Transverse colon (tissue), 4 donors: Measurements from ENCODE around the gene RPLP1. TPM values are rescaled to one million over a fixed set of nuclear protein-coding genes. Genes with fewer than 3 reads are reported as not detected.

ENCODE experiments used
- DNase-seq: peaks from one replicate; pipeline ENCODE4 v3.0.0-alpha.2; 2019
- H3K27ac ChIP-seq, 4 donors: fragments of 200-600 bp; sonication (generic); 2 replicates each; pipeline ENCODE4 v1.5.1; 2016 to 2018; ENCODE audit warnings: inconsistent platforms in 4 of 4
- H3K27me3 ChIP-seq: fragments of 200-600 bp; sonication (generic); 2 replicates; pipeline ENCODE4 v1.5.1; 2017; ENCODE audit warnings: inconsistent platforms
- H3K36me3 ChIP-seq, 4 donors: fragments of 200-600 bp; sonication (generic); 2 replicates each; pipeline ENCODE4 v1.5.1; 2017 to 2019; ENCODE audit warnings: inconsistent platforms in 4 of 4
- H3K4me1 ChIP-seq, 4 donors: fragments of 200-600 bp; sonication (generic); 2 replicates each; pipeline ENCODE4 v1.5.1; 2017 to 2020; ENCODE audit warnings: inconsistent platforms in 4 of 4
- H3K4me3 ChIP-seq, 4 donors: fragments of 200-600 bp; sonication (generic); 1 replicate in 1 of 4; 2 replicates in 3 of 4; pipeline versions ENCODE4 v1.5.1 to v1.6.1; 2017 to 2019; ENCODE audit warnings: inconsistent platforms in 4 of 4
- H3K9me3 ChIP-seq, 2 donors: fragments of 200-600 bp; sonication (generic); 2 replicates each; pipeline ENCODE4 v1.5.1; 2017 to 2019; ENCODE audit warnings: inconsistent platforms in 2 of 2
- EP300 ChIP-seq: sonication (generic); formaldehyde crosslinking; IDR thresholded peaks from one replicate; pipeline ENCODE4 v1.6.1; 2017; ENCODE audit warnings: antibody characterized with exemption, low read depth
- POLR2A ChIP-seq: fragments of 450-650 bp; IDR thresholded peaks from one replicate; pipeline ENCODE4 v1.6.1; 2016; ENCODE audit warnings: antibody characterized with exemption, mild to moderate bottlenecking, moderate library complexity
- POLR2AphosphoS5 ChIP-seq, 3 donors: sonication (generic); formaldehyde crosslinking; IDR thresholded peaks; one replicate each; pipeline ENCODE4 v1.6.1; 2016; ENCODE audit warnings: antibody characterized with exemption in 3 of 3
- WGBS, 2 donors: methylation state at CpG; one replicate each; pipeline ENCODE4 v1.1.5; 2018; ENCODE audit warnings: low coverage in 1 of 2; 5-methylcytosine and 5-hydroxymethylcytosine counted together
- in situ Hi-C, 4 donors: fragments of 200-750 bp; cut with MboI; loops; one replicate each; pipeline versions ENCODE4 v1.15.0 to v1.15.1; 2017; ENCODE audit warnings: low sequenced_read_pairs in 3 of 4, low pct_ligation_motif_present in 1 of 4, low pct_unique_long_range_greater_than_20kb in 1 of 4
- intact Hi-C: fragments of 100-400 bp; cut with DNase I; formaldehyde crosslinking; loops from one replicate; pipeline ENCODE4 v1.15.1; 2023; ENCODE audit warnings: low total_unique reads
- small RNA-seq, 4 donors: library from RNA; depleted of rRNA; stranded (forward); fragments of <200 nt; gene quantifications; one replicate each; pipeline ENCODE3, GENCODE V24; 2016
- total RNA-seq, 4 donors: library from RNA; depleted of rRNA; stranded (reverse); fragments of >200 nt; gene quantifications; one replicate each; pipeline ENCODE4 v1.1.0, GENCODE V29; 2016
- TF ChIP-seq, protein P1 (sequence below), 5 experiments: fragments of 200-600 bp in 3 of 5; fragments of 450-650 bp in 2 of 5; sonication (generic) in 3 of 5; IDR thresholded peaks; 1 replicate in 2 of 5; 2 replicates in 3 of 5; pipeline ENCODE4 v1.5.1; 2016 to 2017; ENCODE audit warnings: antibody characterized with exemption in 5 of 5, inconsistent platforms in 3 of 5, mild to moderate bottlenecking in 2 of 5, moderate library complexity in 1 of 5

Gene RPLP1
- total RNA-seq, 4 donors from 2014 or later, result 279 to 742 (median 450) TPM

DNA sequence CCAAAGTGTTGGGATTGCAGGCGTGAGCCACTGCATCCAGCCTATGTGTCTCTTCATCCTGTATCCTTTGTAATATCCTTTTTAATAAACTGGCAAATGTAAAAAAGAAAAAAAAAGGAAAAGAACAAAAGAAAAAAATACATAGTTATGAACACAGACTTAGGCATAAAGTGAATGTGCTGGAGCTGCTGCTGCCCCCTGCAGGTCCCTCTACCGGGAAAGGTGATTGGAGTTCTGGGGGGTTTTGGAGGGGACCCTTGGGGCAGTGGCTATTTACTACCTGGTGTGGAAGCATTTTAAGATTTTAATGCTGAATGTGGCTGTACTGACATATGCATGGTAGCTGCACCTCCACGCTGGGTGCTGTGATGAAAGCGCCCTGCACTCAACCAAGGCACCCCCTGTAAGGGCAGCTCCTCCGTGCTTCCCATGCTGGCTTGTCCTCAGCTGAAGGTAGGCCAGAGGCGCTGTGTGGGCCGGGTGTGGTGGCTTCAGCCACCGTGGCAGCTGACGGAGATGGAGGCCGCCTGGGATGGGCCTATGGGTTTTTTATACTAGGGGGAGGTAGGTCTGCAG, 49.9 kb downstream of the RPLP1 start:
- Histone ChIP-seq H3K36me3 (no peaks in the 10 kb centered on the region), H3K4me1 (no peaks in the 10 kb centered on the region), H3K27ac (no peak overlapping the region), H3K4me3 (no peak overlapping the region), H3K27me3 (no peaks in the 10 kb centered on the region), H3K9me3 (no peaks in the 10 kb centered on the region)
- intact Hi-C loops (no loop called here), in situ Hi-C loops (no loop called here)
- 79 to 85% methylated on average over 8 to 10 of the region's 10 CpGs for WGBS, 2 donors
- DNase-seq, result no peak
- TF ChIP-seq EP300, result no peak
- TF ChIP-seq POLR2A, result no peak
- TF ChIP-seq, protein P1, sequence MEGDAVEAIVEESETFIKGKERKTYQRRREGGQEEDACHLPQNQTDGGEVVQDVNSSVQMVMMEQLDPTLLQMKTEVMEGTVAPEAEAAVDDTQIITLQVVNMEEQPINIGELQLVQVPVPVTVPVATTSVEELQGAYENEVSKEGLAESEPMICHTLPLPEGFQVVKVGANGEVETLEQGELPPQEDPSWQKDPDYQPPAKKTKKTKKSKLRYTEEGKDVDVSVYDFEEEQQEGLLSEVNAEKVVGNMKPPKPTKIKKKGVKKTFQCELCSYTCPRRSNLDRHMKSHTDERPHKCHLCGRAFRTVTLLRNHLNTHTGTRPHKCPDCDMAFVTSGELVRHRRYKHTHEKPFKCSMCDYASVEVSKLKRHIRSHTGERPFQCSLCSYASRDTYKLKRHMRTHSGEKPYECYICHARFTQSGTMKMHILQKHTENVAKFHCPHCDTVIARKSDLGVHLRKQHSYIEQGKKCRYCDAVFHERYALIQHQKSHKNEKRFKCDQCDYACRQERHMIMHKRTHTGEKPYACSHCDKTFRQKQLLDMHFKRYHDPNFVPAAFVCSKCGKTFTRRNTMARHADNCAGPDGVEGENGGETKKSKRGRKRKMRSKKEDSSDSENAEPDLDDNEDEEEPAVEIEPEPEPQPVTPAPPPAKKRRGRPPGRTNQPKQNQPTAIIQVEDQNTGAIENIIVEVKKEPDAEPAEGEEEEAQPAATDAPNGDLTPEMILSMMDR (IDR thresholded peaks at IDR 0.05), result no peak
- no peak for TF ChIP-seq POLR2AphosphoS5 (IDR thresholded peaks at IDR 0.05)

DNA sequence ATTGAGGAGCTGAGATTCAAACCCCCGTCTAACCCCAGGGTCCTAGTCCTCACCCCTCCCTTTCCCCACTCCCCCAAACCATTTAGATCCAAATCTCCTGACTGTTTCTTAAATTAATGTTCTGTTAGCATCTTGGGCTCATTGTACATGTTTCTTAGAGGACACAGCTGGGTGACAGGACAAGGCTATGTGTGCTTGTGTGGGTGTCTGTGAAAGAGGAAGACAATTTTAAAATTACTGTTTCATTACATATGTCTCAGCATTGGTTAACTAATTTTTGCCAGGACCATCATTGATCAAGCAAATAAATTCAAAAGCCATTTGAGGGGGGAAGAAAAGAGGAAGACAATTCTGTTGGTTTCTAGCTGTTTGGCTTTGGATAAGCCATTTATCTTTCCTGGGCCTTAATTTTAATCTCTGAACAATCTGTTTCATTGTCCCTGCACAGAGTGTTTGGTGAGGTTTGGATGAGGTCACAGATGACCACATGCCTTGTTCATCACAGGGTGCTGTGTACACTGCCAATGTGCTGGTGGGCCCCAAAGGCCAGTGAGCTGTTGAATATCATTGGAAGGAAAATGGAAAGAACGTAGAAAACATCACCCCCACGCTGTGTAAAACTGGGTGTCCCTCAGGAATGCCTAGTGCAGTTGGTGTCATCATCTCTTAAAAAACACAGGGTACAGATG, 51.9 kb downstream of the RPLP1 start:
- Histone ChIP-seq H3K27me3 (no peaks in the 10 kb centered on the region), H3K9me3 (no peaks in the 10 kb centered on the region), H3K4me3 (no peak overlapping the region), H3K4me1 (no peaks in the 10 kb centered on the region), H3K36me3 (no peaks in the 10 kb centered on the region), H3K27ac (no peak overlapping the region)
- intact Hi-C loops (no loop called here), in situ Hi-C loops (no loop called here)
- no peak for DNase-seq
- no peak for TF ChIP-seq POLR2A
- no peak for TF ChIP-seq EP300
- TF ChIP-seq, protein P1 (IDR thresholded peaks at IDR 0.05), result no peak
- no peak for TF ChIP-seq POLR2AphosphoS5 (IDR thresholded peaks at IDR 0.05)
- 71 to 91% methylated on average over 1 to 3 of the region's 3 CpGs for WGBS, 2 donors

Small RNA genes lying within 50 kb of the gene (small RNA-seq; reads per million reads assigned to genes)
- gene RF00012, result 0 reads per million in 4 donors

Other genes with a start within 250 kb of the RPLP1 start
- gene PAQR5, start 153.9 kb upstream of the RPLP1 start, total RNA-seq, result 10 to 100 TPM; 21.1 to 80.0 (median 48.9) TPM
- gene KIF23, start 38.5 kb upstream of the RPLP1 start, total RNA-seq, result 10 to 100 TPM in 1 of 4 donors, 1 to 10 TPM in 3; 1.9 to 11.5 (median 5.2) TPM